Measurements from ENCODE around the gene ANO4.
"Not testable (repeated sequence)": the region's sequence is repeated elsewhere in the genome, so short reads cannot be mapped to it uniquely, and the experiment has no call there.

The ANO4 gene

DNA sequence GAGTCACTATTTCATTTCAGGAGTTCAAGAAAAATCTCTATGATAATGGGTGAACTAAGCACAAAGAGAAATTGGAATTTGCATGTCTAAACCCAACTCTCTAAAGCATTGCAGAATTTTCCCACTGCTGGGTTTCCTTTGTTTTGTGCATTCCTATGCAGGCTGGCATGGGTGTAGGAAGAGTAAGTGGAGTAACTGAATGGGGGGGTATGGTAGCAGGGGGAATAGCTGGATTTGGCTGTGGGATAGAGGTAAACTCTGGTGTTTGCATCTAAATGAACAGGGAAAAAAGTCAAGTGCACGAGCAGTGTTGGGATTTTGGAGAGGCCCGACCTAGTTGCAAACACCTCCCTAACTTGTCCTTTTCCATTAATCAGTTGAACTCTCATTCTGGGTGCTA lies 159.1 kb downstream of the ANO4 start:
- no peak for DNase-seq (ENCODE audit: low spot score)

DNA sequence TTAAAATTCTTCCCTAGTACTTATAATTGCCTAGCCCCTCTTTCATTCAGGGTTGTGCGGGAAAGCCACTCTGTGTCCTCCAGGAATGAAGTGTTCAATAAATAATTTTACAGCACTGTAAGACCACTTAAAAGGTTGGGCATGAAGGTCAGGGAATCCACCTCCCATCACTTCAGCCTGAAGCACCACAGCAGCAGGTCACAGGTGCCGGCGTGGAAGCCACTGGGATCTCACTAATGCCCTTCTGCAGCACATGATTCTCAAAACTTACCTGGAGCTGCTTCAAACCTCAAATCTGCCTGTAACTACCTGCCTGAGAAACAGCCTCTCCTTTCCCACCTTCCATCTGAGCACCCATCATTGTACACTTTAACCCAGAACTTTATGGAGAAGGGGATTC lies 159.5 kb downstream of the ANO4 start:
- DNase-seq (ENCODE audit: low spot score): no peak

DNA sequence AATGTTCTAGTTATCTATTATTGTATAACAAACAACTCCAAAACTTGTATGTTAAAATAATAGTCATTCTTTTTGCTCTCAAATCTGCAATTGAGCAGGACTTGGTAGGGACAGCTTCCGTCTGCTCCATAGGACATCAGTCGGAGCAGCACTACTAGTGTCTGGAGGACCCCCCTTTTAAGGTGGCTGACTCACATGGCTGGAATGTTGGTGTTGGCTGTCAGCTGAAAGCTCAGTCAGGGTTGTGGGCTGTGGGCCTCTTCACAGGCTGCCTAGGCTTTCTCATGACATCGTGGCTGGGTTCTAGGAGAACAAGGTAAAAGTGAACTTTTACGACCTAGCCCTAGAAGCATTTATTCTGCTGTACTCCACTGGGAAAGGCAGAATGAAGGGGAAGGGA lies 160.6 kb downstream of the ANO4 start:
- DNase-seq (ENCODE audit: low spot score): peak; percentile 39

DNA sequence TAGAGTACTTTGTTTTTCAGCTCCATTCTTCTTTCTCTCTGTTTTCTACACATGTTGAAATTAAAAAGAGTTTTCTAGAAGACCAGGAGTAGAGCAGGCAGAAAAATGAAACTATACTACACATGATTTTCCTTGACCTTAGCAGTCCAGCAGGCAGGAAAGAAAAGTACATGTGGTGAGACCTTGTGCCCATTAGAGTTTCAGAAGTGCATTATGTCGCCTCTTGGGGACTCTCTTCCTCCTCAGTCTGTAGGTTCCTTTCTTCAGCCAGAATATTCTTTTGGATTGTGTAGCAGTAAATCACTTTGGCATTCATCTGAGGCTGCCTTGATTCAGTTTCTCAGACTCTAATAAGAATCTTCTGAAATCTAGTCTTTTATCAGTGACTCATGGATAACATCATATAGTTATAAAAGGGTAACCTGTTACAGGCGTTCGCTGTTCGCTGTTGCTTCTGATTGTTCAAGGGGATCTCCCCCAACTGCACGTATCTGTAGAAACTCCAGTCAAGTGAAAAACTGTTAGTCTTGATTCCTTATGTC lies 161.8 kb downstream of the ANO4 start:
- no peak for DNase-seq (ENCODE audit: low spot score)

DNA sequence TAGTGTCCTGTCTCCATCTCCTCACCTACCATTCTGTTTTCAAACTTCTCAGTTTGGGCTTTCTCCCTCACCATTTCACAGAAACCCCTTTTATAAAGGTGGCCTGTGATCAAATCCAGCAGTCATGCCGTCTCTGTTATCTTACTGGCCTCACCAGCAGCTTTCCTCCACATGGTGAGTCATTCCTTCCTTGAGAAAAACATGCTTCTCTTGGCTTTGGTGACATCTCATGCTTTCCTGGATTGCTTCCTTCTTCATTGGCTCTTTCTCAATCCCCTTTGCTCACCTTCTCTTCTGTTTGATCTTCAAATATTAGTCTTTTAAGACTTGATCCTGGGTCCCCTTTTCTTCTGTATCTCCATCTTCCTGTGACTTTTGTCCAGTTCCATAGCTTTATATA lies 164.9 kb downstream of the ANO4 start:
- peak; percentile 55 for DNase-seq (ENCODE audit: low spot score)

DNA sequence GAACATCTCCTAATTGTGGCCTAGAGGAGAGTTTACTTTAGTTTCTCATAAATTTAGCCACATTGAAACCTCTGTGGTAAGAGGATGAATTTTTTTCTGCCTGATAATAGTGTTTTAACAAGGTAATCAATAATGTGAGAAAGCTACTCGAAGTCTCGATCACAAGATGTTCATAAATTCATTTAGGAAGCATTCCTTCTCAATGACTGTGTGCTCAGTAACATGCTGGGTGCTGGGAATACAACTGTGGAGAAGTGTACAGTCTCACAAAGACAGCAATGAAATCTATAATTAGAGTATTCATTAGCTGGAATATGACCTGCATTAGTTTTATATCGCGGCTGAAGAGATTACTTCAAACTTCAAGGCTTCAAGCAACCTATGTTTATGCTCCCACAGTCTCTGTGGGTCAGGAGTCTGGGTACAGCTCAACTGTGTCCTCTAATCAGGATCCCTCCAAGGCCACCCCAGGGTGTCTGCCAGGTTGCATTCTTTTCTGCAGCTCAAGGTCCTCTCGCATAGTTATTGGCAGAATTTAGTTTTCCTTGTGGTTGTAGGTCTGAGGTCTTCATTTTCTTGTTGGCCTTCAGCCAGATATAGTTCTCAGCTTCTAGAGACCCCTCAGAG lies 167.6 kb downstream of the ANO4 start:
- DNase-seq (ENCODE audit: low spot score): no peak

DNA sequence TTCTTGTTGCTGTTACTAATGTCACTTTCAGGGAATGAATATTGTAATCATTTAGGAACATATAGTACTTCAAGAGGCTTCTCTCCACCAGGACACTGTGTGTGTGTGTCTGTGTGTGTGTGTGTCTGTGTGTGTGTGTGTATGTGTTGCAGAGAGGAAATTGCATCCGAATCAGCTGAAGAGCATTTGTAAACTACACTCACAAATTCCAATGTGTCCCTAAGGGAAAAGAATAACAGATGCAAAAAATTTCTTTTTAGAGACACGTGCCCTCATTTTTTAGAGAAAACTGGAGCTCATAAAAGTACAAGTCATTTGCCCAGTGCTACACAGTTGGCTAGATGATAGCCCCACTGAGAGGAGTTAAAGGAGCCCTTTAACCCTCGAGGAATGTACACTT lies 168.8 kb downstream of the ANO4 start:
- no peak for DNase-seq (ENCODE audit: low spot score)

DNA sequence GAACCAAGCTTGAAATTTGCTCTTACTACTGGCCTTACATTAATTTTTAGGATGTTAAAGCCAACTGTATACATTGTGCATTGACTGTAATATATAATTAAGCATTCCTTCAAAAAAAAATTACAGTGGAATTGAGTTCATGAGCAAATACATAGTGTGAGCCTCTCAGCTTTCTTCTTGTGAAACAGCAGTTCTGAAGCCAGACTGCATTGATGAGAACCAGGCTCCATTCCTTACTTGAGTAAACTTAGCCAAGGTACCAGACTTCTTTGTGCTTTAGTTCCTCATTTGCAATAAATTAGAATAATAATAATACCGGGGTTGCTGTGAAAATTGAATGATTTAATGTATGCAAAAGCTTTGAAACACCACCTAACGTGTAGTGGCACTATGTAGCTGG lies 169.5 kb downstream of the ANO4 start:
- no peak for DNase-seq (ENCODE audit: low spot score)

DNA sequence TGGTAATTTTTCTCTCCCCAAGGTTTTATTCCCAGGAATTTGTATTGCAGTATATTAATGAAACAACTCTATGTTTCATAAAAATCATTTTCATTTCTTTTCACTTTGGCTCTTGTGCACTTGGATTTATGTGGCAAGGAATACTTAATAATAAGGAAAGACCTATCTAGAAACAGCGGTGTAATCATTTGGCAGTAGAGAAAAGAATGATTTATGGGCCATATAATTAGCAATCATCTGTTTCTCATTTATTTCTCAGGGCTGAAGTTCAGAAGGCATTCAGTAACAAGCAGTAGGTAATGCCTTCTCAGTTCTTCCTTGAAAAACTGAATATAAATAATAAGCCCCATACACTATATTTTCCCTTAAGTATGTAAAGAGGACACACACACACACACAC lies 172.6 kb downstream of the ANO4 start:
- no peak for DNase-seq (ENCODE audit: low spot score)

DNA sequence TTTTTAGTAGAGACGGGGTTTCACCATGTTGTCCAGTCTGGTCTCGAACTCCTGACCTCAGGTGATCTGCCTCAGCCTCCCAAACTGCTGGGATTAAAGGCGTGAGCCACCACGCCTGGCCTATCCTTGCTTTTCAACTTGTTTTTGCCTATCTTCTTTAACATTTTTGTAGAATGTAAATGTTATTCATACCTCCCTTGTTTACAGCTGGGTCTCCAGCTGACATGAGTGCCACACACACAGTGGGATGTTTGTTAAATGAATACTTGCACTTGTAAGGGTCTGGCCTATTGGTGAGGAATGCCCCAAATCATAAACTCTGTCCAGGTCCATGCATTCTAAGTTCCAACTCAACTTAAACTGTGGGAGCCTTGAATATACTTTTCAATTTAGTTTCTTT lies 176.3 kb downstream of the ANO4 start:
- DNase-seq (ENCODE audit: low spot score): no peak

DNA sequence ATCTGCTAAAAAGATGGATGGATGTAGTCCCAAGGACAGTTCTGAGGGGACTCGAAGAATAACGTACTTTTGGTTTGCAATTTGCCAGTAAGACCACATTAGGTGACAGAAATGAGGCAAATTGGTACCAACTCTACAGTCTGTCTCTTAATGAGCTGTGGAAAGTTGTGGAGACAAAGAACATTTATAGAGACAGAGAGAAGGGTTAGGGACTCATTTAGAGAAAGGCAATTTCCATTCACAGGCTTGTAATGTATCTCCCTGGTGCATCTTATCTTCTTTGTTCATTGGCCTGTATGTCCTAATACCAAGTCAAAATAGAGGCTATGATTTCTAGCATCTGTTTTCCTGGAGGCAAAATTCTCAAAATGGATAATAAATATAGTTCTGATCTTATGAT lies 177.5 kb downstream of the ANO4 start:
- no peak for DNase-seq (ENCODE audit: low spot score)

DNA sequence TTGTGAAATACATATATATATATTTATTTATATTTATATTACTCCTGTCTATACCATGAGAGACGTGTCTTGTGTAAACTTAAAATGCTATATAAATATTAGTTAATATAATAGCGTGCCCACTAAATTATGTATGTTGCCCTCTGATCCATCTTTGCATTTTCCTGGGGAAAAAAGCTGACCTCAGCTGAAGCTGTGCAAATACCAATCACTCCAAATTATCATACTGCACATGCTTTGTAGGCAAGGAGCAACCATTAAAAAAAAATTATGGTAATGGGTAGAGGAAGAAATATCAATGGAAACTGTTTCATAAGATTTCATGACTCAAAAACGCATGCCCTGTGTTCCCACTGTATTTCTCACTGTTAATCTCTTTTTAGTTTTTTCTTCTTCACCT lies 179.8 kb downstream of the ANO4 start:
- no peak for DNase-seq (ENCODE audit: low spot score)

DNA sequence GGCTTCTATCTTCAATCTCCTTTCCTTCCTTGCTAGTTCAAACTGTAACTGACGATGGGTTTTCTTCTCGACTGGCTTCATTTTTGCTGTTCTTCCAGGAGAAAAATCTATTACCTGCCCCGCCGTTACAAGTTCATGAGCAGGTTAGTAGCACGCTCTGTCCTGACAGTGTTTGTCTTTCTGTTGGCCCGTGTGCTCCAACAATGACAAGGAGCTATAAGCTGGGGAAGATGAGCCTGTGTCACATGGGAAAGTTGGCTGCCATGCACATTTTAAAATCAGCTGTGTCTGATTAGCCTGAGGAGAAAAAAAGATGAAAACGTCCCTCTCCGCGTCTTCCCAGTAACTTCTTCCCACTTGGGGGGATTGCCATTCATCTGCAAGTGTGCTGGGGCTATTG lies 180.2 kb downstream of the ANO4 start:
- DNase-seq (ENCODE audit: low spot score): no peak

DNA sequence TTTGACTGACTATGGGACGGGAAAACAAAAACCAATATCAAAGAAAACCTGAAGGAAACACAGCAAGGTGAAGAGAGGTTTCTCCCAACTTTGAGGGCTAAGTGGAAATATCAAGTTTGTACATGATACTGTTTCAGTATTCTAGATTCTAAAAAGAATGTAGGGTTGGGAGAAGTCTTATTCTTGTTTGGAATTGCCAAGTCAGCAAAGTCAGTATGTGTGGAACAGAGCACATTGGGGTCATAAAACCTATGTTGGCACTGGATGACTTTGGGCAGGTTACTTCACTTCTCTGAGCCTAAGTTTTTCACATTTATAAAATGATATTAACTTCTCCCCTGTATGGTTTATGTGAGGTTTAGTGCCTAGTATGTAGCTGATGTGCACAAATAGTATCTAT lies 182.2 kb downstream of the ANO4 start:
- DNase-seq (ENCODE audit: low spot score): no peak

DNA sequence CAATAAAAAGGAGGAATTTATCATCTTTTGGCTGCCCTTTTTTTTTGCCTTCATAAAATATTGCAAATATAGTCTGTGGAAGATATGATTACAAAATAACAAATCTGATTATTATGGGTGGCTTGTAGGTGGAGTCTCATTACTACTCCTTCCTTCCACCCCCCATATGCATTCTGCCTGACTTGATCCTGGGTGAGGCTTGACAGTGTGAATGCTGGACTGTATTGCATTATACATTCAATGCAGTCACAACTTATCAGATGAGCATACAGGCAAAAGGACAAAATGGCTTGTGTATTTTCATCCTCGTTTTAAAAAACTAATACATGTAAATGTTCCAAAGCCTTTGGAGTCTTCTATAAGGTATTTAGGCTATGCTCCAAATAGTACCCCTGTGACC lies 186.3 kb downstream of the ANO4 start:
- no peak for DNase-seq (ENCODE audit: low spot score)

DNA sequence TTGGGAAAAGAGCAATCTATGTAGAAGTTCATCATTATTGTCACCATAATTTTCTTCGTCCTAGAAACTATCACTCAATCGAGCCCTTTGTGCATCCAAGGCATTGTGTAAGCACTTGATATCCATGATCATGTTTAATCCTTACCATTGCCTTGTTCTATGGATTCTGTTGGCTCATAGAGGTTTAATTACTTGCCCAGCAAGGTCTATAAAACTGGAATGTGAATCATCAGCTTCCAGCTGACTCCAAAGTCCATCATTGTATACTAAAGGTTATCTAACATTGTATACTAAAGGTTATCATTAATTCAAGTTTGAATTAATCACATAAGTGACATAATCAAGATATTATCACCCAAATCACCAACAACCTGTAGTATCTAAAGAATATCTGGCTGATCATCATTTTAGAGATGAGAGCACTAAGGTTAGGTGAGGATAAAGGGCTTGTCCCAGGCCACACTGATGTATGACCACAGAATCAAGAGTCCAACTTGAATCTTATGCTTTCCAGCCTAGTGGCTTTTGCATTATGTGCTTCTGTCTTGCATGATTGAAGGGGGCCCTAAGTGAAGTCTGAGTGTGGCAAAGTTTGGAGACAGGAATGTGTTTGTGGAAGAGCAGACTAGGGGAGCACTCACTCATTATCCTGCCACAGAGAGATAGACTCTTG lies 188.1 kb downstream of the ANO4 start:
- DNase-seq (ENCODE audit: low spot score): no peak

DNA sequence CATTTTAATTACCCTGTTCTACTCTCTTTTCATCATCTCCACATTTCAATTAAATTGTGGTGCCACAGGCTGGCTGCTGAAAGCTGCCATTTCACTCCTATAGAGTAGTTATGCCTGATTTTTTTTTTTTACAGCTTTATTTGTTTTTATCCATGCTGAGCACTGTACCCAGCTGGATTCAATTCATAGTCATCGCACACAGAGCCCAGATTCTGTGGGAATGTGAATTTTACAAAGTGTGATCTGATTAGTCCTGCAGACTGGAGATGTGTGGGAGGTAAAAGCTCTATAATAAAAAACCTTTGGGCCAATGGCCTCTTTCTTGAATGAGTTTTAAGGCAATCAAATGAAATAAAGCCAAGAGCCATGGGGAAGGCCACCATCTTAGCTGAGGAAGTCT lies 190.2 kb downstream of the ANO4 start:
- DNase-seq (ENCODE audit: low spot score): no peak

DNA sequence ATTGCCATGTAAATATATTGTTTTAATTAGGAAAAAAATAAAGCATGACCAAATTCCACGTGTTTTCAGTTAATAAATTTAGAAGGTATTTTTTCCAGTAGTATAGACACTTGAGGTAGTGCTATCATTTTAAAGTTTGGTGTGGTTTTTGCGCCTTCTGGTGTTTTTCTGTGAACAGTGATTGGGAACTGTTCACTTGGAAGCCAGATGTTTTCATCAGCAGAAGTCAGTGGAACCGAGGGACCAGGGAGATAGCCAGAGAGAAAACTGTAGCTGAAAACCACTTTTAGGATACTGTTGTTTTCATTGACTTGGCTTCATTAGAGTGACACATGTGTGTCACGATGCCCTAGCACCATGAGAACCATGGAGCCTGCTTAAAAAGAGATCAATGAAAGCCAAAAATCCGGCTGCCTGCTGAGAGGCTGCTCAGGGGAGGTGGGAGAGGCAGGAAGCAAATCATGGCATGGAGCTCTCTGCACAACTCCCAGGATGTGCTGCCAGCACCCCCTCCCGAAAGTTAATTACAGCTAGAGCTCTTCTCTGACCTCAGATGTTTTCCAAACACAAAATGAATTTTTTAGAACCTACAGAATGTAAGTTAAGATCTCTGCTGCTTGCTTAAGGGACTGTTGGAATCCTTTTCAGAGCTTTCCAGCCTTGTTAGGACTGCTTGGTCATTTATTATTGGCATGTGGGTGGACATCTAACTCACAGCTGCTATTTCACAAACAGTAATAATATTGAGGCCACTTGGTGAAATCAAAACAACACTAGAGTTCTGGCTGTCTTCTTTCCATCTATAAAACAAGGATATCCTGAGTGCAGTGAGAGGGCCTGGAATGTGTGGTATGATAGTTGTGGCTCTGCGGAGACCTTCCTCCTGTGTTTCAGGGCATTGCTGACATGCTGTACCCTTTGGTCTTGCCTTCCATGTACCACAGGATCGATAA lies 192.3 kb downstream of the ANO4 start:
- peak; percentile 43 for DNase-seq (ENCODE audit: low spot score)

DNA sequence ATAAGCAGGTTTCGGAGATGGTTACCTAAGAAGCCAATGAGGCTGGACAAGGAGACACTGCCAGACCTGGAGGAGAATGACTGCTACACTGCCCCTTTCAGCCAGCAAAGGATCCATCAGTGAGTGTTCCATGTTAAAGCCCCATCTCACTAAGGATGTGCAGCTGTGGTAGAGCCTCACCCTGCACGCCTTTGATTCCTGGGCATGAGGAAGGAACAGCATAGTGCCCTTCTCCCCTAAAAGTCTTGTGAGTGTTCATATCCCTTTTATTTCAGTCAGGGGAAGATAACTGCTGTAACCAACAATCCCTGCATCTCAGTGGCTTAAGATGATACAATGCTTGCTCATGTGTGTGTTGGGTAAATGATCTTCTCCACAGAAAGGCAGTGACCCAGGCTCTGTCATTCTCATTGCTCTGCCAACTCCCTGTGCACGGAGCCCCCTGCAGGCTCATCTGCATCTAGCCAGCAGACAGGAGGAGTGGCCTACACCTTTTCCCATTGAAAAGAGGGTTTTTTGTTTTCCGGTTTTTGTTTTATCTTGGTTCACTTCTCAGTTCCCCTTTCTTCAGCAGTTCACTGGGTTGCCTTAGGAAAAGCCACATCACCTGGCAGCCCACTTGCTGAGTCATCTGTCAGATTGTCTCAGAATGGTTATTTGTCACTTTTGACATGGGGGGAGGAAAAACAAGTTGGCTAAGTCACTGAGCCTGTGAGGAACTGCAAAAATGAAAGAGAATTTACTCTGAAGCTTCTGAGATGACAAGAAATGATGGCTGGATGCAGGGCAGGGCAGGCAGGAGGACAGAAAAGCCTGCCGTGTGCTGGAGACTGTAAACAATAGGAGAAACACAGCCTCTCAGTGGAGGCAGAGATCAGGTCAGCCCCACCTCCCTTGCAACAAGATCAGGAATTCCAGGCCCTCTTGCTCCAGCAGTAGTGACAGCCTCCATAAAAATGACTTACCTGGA lies 193.3 kb downstream of the ANO4 start:
- peak; percentile 70 for DNase-seq (ENCODE audit: low spot score)

DNA sequence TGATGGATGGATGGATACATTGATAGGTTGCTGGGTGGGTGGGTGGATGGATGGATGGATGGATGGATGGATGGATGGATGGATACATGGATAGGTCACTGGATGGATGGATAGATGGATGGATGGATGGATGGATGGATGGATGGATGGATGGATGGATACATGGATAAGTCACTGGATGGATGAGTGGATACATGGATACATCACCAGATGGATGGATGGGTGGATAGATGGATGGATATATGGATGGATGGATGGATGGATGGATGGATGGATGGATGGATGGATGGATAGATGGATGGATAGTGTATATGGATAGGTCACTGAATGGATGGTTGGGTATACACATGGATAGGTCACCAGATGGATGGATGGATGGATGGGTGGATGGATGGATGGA lies 194.9 kb downstream of the ANO4 start:
- not testable (repeated sequence) for DNase-seq (ENCODE audit: low spot score)

DNA sequence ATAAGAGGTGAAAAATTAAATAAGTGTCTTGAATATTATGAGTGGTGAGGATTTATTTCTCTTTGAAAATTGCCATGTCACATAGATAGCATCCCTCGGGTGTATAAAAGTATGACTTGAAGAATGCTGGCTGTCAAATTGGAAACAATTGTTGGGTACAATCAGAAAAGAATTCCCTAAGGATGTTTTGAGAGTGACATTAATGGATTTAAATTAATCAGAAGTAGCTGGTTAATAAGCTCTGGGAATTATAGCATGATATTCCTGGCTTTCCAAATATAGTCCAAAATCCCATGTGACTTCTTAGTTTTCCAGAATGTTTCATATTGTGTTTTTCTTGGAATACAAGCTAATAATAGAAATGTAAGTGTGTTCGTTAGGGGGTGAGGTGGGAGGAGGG lies 196.5 kb downstream of the ANO4 start:
- no peak for DNase-seq (ENCODE audit: low spot score)

DNA sequence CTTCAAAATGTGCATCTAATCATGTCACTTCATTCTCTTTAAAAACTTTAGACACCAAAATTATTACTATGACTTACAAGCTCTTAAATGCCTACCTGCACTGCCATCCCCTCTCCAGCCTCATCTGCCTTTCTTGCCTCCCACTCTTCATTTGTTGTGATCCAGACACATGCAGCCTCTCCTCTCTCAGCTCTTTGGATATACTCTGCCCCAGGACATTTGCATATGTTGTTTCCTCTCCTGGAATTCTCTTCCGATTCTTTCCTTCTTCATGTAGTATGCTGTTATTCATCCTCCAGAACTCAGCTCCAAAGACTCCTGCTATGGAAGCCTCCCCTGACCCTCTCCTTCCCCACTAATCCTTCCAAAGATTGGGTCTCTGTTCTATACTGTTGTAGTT lies 197.6 kb downstream of the ANO4 start:
- DNase-seq (ENCODE audit: low spot score): no peak
